Esophagus muscularis mucosa (tissue), 4 donors: Measurements from ENCODE around the gene ZNF473.

Source experiments
- CTCF ChIP-seq, 3 experiments: fragments of 200-600 bp in 2 of 3; fragments of 450-650 bp in 1 of 3; sonication (generic) in 2 of 3; IDR thresholded peaks; one replicate each; pipeline ENCODE4 v1.5.1; 2017 to 2019; ENCODE audit warnings: antibody characterized with exemption in 3 of 3, mild to moderate bottlenecking in 2 of 3, moderate library complexity in 1 of 3
- EP300 ChIP-seq: sonication (generic); formaldehyde crosslinking; IDR thresholded peaks from one replicate; pipeline ENCODE4 v1.6.1; 2017; ENCODE audit warnings: antibody characterized with exemption
- POLR2A ChIP-seq: fragments of 450-650 bp; IDR thresholded peaks from one replicate; pipeline ENCODE4 v1.6.1; 2017; ENCODE audit warnings: antibody characterized with exemption, moderate library complexity, mild to moderate bottlenecking, low read depth
- POLR2AphosphoS5 ChIP-seq, 2 donors: sonication (generic); formaldehyde crosslinking; IDR thresholded peaks; one replicate each; pipeline ENCODE4 v1.6.1; 2017; ENCODE audit warnings: antibody characterized with exemption in 2 of 2

DNA sequence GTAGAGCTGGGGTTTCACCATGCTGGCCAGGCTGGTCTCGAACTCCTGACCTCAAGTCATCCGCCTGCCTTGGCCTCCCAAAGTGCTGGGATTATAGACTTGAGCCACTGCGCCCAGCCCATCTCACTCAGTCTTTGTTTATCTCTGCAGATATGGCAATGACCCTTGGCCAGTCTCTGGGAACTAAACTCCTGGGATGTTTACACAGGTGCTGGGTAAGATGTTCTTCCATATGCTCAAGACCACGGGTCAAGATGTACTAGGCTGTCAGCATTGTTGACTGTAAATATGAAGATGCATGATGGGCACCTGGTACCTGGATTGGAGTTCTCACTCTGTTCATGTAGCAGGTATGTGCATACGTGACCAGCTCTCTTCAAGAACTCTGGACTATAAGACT is 35.8 kb downstream of the ZNF473 start:
- TF ChIP-seq CTCF (IDR thresholded peaks at IDR 0.05) (no peak), POLR2A (no peak), POLR2AphosphoS5 (IDR thresholded peaks at IDR 0.05) (no peak), EP300 (no peak)
